Liver (tissue), 9 donors: ENCODE measurements around the gene CASTOR1. TPM values are rescaled to one million over a fixed set of nuclear protein-coding genes. Genes with fewer than 3 reads are reported as not detected.

Experiments used
- DNase-seq: peaks from one replicate; pipeline ENCODE4 v3.0.0-alpha.2; 2017; ENCODE audit warnings: low spot score
- H3K27ac ChIP-seq, 2 donors: one replicate each; pipeline ENCODE4 v1.7.0; 2013; ENCODE audit warnings: inconsistent platforms in 2 of 2, low read length in 2 of 2, control low read depth in 1 of 2, low read depth in 1 of 2, mild to moderate bottlenecking in 1 of 2
- H3K27me3 ChIP-seq, 4 donors: one replicate each; pipeline versions ENCODE4 v1.6.1 to v1.7.0; 2013; ENCODE audit warnings: low read length in 3 of 4, inconsistent platforms in 1 of 4, mild to moderate bottlenecking in 1 of 4, moderate library complexity in 1 of 4; ENCODE audit not compliant: control insufficient read depth in 4 of 4, insufficient read depth in 4 of 4
- H3K36me3 ChIP-seq, 4 donors: one replicate each; pipeline versions ENCODE4 v1.6.1 to v1.7.0; 2013; ENCODE audit warnings: low read length in 3 of 4, mild to moderate bottlenecking in 3 of 4, low read depth in 1 of 4, moderate library complexity in 1 of 4; ENCODE audit not compliant: control insufficient read depth in 4 of 4, insufficient read depth in 3 of 4
- H3K4me1 ChIP-seq, 4 donors: one replicate each; pipeline versions ENCODE4 v1.6.1 to v1.7.0; 2013; ENCODE audit warnings: low read length in 3 of 4, mild to moderate bottlenecking in 3 of 4, moderate library complexity in 1 of 4; ENCODE audit not compliant: control insufficient read depth in 4 of 4, insufficient read depth in 4 of 4
- H3K4me3 ChIP-seq, 3 donors: one replicate each; pipeline versions ENCODE4 v1.6.1 to v1.7.0; 2013; ENCODE audit warnings: low read length in 3 of 3, control low read depth in 1 of 3, low read depth in 1 of 3, mild to moderate bottlenecking in 1 of 3
- H3K9ac ChIP-seq, 2 donors: one replicate each; pipeline ENCODE4 v1.7.0; 2013; ENCODE audit warnings: low read length in 2 of 2, mild to moderate bottlenecking in 2 of 2, moderate library complexity in 2 of 2, control low read depth in 1 of 2, low read depth in 1 of 2
- H3K9me3 ChIP-seq, 4 donors: one replicate each; pipeline versions ENCODE4 v1.6.1 to v1.7.0; 2013; ENCODE audit warnings: low read length in 3 of 4; ENCODE audit not compliant: control insufficient read depth in 4 of 4
- EGR1 ChIP-seq, 2 donors: IDR thresholded peaks; 2 replicates each; pipeline ENCODE4 v1.6.1; 2016 to 2018; ENCODE audit warnings: antibody characterized with exemption in 2 of 2, low read depth in 2 of 2
- GABPA ChIP-seq, 2 donors: IDR thresholded peaks in 1 of 2; conservative IDR thresholded peaks in 1 of 2; 2 replicates each; pipeline ENCODE4 v1.6.1; 2016; ENCODE audit warnings: antibody characterized with exemption in 2 of 2, mild to moderate bottlenecking in 1 of 2, moderate library complexity in 1 of 2
- HNF4A ChIP-seq, 2 donors: conservative IDR thresholded peaks; 2 replicates each; pipeline ENCODE4 v1.6.1; 2016; ENCODE audit warnings: antibody characterized with exemption in 2 of 2, mild to moderate bottlenecking in 2 of 2
- JUND ChIP-seq, 2 donors: IDR thresholded peaks; 2 replicates each; pipeline ENCODE4 v1.6.1; 2016; ENCODE audit warnings: antibody characterized with exemption in 2 of 2
- NR2F2 ChIP-seq: IDR thresholded peaks from 2 replicates; pipeline ENCODE4 v1.6.1; 2016; ENCODE audit warnings: antibody characterized with exemption
- RAD21 ChIP-seq, 2 donors: IDR thresholded peaks; 2 replicates each; pipeline ENCODE4 v1.6.1; 2016; ENCODE audit warnings: antibody characterized with exemption in 2 of 2, mild to moderate bottlenecking in 2 of 2
- RXRA ChIP-seq, 2 donors: IDR thresholded peaks; 2 replicates each; pipeline ENCODE4 v1.6.1; 2017 to 2018; ENCODE audit warnings: antibody characterized with exemption in 2 of 2, mild to moderate bottlenecking in 1 of 2
- SP1 ChIP-seq: IDR thresholded peaks from 2 replicates; pipeline ENCODE4 v1.6.1; 2018; ENCODE audit warnings: antibody characterized with exemption, mild to moderate bottlenecking
- YY1 ChIP-seq: IDR thresholded peaks from 2 replicates; pipeline ENCODE4 v1.6.1; 2016; ENCODE audit warnings: antibody characterized with exemption, mild to moderate bottlenecking
- WGBS: extraction: QIAGEN DNeasy Blood & Tissue Kit; methylation state at CpG from one replicate; pipeline ENCODE4 v1.1.7; 2013; 5-methylcytosine and 5-hydroxymethylcytosine counted together
- polyA plus RNA-seq, 2 donors: library from polyadenylated mRNA; stranded (reverse) in 1 of 2; unstranded in 1 of 2; fragments of 200-250 nt in 1 of 2; fragments of >200 nt in 1 of 2; fragmentation: Nextera tagmentation in 1 of 2; extraction: Ambion mirVana in 1 of 2; gene quantifications; one replicate each; pipeline versions ENCODE4 v1.2.1 to v1.2.3, GENCODE V29; 2013 to 2015
- total RNA-seq, 2 donors: library from RNA; depleted of rRNA; stranded (reverse); fragments of >200 nt; gene quantifications; one replicate each; pipeline ENCODE4 v1.2.3, GENCODE V29; 2014
- TF ChIP-seq, protein P1 (sequence below): IDR thresholded peaks from 2 replicates; pipeline ENCODE4 v1.6.1; 2016; ENCODE audit warnings: antibody characterized with exemption
- TF ChIP-seq, protein P2 (sequence below): IDR thresholded peaks from 2 replicates; pipeline ENCODE4 v1.6.1; 2016; ENCODE audit warnings: antibody characterized with exemption
- TF ChIP-seq, protein P3 (sequence below): IDR thresholded peaks from 2 replicates; pipeline ENCODE4 v1.6.1; 2016; ENCODE audit warnings: antibody characterized with exemption
- TF ChIP-seq, protein P4 (sequence below): fragments of 150-350 bp; IDR thresholded peaks from 2 replicates; pipeline ENCODE4 v1.5.1; 2017; ENCODE audit warnings: improper control_type of control experiment, low read depth, low read length; ENCODE audit not compliant: missing input control
- TF ChIP-seq, protein P5 (sequence below): IDR thresholded peaks from 2 replicates; pipeline ENCODE4 v1.6.1; 2016; ENCODE audit warnings: antibody characterized with exemption, mild to moderate bottlenecking
- donor health status: healthy.
- donor health status: healthy.
- donor health status: healthy.
- donor health status: healthy.
- donor health status: healthy.

The CASTOR1 gene
- total and polyA plus RNA-seq, 4 donors: 1.8 to 5.4 (median 2.4) TPM

DNA sequence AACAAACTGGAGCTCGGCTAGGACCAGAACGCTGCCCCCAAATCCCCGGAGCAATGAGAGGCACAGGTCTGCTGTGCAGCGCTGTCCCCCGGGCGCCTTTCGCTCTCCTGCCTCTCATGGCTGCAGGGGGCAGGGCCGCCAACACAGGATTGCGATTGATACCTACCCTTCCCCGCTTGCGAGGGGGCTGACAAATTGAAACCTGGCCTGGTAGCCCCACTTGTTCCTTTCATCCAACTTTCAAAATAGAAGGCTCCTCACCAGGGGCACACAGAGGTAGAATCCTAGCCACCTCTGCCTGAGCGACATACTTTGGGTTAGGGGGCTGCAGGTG, 642 bp upstream of the CASTOR1 start (continued):
- no peak for TF ChIP-seq SP1

DNA sequence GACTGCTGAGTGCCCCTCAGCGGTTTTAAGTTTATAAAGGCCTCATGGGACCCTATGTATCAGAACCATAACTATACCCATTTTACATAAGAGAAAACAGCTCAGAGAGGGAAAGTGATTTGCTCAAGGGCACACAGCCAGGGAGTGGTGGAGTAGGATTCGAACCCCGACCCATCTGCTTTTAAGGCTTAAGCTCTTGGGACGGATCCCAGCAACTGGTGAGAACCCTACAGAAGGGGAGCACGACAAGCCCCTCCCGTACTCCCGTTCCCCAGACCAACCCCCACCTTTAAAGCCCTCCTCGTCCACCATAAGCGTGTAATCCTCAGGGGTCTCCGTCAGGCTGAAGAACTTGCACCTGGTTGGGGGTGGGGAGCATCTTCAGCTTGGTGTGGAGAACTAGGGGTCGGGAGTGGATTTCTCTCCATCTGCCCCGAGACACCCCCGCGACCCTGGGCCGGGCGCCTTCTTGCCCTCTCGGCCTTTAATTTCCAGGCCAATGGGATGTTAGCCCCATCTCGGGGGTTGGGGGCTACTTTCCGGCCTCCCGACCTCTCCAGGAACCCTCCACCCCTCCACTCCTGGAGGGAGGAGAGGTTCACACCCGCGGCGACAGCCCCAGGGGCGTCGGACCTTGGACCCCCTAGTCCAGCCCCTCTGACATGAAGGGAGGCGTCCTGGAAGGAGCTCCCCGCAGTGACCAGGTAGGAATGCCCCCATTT, 725 bp downstream of the CASTOR1 start:
- H3K9ac ChIP-seq: peak overlapping the region; percentile 60 to 77
- no peak for DNase-seq
- H3K4me3 ChIP-seq: peak overlapping the region; percentile 38 to 73 (median 66)
- no peaks in the 10 kb centered on the region for H3K27me3 ChIP-seq
- peaks cover 8 to 44% (median 33%) of the 10 kb centered on the region in 4 donors for H3K4me1 ChIP-seq
- TF ChIP-seq, protein P1, sequence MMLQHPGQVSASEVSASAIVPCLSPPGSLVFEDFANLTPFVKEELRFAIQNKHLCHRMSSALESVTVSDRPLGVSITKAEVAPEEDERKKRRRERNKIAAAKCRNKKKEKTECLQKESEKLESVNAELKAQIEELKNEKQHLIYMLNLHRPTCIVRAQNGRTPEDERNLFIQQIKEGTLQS: no peak
- TF ChIP-seq NR2F2 (peak; percentile 11), HNF4A (conservative IDR thresholded peaks at IDR 0.05) (peak in 1 of 2 donors; percentile 7)
- H3K36me3 ChIP-seq: peaks cover 4 to 22% (median 8%) of the 10 kb centered on the region in 4 donors
- no peaks in the 10 kb centered on the region for H3K9me3 ChIP-seq
- peak overlapping the region; percentile 62 to 75 for H3K27ac ChIP-seq
- WGBS: 18% methylated on average over 27 of the region's 27 CpGs

DNA sequence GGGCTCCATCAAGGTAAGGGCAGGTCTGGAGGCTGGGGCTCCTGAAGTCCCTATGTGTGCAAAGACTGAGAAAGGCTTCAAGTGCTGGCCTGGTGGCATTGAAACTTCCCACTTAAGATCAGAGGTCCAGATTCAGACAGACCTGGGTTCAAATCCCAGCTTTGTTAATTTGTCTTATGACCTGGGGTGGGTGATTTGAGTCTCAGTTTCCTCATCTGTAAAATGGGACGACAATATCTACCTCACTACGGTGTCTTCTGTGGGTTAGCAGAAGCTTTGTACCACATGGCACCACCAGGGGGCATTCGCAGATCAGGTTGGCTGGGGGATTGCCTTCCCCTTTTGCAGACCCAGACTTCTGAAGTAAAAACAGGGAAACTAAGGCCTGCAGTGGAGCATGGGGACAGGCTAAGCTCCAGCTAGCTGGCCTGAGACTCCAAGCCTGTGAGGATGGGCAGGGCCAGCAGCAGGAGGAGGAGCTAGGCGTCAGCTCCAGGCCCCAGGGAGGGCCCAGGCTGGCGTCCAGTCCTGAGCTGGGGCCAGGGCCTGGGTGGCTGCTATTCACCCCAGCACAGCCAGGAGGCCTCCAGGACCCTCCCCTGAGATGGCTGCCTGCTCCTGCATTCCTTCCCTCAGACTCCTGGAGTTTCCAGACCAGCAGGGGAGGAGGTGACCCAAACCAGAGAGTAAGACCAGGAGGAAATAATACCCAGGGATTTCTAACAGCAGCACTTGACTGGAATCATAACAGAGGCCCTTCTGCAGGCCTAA, 1.5 kb downstream of the CASTOR1 start:
- Histone ChIP-seq H3K9ac (no peak overlapping the region), H3K9me3 (no peaks in the 10 kb centered on the region), H3K36me3 (peaks cover under 1 to 16% (median 3%) of the 10 kb centered on the region in 4 donors), H3K4me3 (peak overlapping the region in 1 of 3 donors; percentile 73), H3K27me3 (no peaks in the 10 kb centered on the region), H3K27ac (no peak overlapping the region), H3K4me1 (peaks cover 8 to 44% (median 33%) of the 10 kb centered on the region in 4 donors)
- DNase-seq: peak; percentile 85
- 15% methylated on average over 5 of the region's 5 CpGs for WGBS
- TF ChIP-seq RXRA (IDR thresholded peaks at IDR 0.05) (peak in 1 of 2 donors; percentile 5), HNF4A (conservative IDR thresholded peaks at IDR 0.05) (peak in 1 of 2 donors; percentile 13), YY1 (peak; percentile 55), EGR1 (IDR thresholded peaks at IDR 0.05; ENCODE audit: low read depth in 2 of 2) (no peak), RAD21 (IDR thresholded peaks at IDR 0.05) (peak; percentile 88 to 95), GABPA (IDR thresholded peaks at IDR 0.05 in 1 of 2, conservative IDR thresholded peaks at IDR 0.05 in 1 of 2) (no peak), NR2F2 (peak; percentile 19), JUND (IDR thresholded peaks at IDR 0.05) (no peak)
- TF ChIP-seq, protein P1: no peak
- TF ChIP-seq, protein P2, sequence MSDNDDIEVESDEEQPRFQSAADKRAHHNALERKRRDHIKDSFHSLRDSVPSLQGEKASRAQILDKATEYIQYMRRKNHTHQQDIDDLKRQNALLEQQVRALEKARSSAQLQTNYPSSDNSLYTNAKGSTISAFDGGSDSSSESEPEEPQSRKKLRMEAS: no peak
- TF ChIP-seq, protein P3, sequence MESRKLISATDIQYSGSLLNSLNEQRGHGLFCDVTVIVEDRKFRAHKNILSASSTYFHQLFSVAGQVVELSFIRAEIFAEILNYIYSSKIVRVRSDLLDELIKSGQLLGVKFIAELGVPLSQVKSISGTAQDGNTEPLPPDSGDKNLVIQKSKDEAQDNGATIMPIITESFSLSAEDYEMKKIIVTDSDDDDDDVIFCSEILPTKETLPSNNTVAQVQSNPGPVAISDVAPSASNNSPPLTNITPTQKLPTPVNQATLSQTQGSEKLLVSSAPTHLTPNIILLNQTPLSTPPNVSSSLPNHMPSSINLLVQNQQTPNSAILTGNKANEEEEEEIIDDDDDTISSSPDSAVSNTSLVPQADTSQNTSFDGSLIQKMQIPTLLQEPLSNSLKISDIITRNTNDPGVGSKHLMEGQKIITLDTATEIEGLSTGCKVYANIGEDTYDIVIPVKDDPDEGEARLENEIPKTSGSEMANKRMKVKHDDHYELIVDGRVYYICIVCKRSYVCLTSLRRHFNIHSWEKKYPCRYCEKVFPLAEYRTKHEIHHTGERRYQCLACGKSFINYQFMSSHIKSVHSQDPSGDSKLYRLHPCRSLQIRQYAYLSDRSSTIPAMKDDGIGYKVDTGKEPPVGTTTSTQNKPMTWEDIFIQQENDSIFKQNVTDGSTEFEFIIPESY: no peak
- TF ChIP-seq, protein P4, sequence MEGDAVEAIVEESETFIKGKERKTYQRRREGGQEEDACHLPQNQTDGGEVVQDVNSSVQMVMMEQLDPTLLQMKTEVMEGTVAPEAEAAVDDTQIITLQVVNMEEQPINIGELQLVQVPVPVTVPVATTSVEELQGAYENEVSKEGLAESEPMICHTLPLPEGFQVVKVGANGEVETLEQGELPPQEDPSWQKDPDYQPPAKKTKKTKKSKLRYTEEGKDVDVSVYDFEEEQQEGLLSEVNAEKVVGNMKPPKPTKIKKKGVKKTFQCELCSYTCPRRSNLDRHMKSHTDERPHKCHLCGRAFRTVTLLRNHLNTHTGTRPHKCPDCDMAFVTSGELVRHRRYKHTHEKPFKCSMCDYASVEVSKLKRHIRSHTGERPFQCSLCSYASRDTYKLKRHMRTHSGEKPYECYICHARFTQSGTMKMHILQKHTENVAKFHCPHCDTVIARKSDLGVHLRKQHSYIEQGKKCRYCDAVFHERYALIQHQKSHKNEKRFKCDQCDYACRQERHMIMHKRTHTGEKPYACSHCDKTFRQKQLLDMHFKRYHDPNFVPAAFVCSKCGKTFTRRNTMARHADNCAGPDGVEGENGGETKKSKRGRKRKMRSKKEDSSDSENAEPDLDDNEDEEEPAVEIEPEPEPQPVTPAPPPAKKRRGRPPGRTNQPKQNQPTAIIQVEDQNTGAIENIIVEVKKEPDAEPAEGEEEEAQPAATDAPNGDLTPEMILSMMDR: peak; percentile 54
- TF ChIP-seq, protein P5, sequence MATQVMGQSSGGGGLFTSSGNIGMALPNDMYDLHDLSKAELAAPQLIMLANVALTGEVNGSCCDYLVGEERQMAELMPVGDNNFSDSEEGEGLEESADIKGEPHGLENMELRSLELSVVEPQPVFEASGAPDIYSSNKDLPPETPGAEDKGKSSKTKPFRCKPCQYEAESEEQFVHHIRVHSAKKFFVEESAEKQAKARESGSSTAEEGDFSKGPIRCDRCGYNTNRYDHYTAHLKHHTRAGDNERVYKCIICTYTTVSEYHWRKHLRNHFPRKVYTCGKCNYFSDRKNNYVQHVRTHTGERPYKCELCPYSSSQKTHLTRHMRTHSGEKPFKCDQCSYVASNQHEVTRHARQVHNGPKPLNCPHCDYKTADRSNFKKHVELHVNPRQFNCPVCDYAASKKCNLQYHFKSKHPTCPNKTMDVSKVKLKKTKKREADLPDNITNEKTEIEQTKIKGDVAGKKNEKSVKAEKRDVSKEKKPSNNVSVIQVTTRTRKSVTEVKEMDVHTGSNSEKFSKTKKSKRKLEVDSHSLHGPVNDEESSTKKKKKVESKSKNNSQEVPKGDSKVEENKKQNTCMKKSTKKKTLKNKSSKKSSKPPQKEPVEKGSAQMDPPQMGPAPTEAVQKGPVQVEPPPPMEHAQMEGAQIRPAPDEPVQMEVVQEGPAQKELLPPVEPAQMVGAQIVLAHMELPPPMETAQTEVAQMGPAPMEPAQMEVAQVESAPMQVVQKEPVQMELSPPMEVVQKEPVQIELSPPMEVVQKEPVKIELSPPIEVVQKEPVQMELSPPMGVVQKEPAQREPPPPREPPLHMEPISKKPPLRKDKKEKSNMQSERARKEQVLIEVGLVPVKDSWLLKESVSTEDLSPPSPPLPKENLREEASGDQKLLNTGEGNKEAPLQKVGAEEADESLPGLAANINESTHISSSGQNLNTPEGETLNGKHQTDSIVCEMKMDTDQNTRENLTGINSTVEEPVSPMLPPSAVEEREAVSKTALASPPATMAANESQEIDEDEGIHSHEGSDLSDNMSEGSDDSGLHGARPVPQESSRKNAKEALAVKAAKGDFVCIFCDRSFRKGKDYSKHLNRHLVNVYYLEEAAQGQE: no peak
